Measurements from ENCODE around the gene HIVEP3. TPM values are rescaled to one million over a fixed set of nuclear protein-coding genes. Genes with fewer than 3 reads are reported as not detected.

HIVEP3 gene
- total RNA-seq, 1 donor from 2014 or later, result 38.9 TPM

DNA sequence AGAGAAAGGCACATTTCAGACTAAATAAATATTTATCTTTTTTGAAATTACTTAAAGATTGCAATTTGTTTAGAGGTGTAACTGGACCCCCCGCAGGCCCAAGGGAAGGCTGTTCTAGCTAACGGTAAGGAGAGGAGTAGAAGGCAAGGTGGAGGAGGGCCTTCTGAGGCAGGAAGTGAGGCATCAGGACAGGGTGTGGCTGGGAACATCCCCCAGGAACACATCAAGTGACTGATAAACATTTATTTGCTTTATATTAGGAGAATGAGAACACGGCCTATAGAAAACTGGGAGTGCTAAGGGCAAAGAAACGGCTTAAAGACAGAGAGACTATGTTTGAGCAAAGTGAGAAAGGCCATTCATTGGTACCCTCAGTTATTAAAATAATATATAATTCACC lies 23.2 kb downstream of the HIVEP3 start:
- intact Hi-C loops (cut with micrococcal nuclease), result loop anchor here (10.0 kb wide), 1 partner anchor 569 kb away; the partner anchor contains the start of gene CCDC30

DNA sequence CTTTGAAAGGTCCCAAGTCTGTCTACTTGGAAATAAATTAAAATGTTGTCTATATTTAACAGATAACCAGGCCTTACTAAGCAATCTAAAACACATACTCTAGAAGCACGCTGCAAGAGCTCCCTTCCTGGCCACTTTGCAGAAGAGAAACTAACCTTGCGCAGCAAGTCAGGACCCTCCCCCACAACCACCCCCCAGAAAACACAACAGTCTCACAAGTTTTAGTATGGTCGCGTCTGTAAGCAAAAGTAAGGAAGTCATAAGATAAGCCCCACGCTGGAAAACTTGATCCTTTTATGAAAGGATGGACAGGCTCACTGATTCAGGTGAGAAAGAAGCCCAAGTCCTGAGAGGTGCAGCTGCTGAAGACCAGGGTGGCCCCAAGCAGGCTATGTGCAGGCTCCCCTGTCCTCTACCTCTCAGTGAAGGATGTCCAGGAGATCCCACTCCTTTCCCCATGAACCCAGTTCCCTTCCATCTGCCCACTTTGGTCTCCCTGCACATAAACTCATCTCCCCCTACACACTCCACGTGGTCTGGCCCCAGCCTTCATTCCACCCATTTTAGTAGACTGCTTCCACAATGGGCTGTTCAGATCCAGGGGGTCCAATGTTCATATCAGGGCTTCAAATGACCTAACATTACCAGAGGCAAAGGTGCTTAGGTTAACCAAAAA lies 23.8 kb downstream of the HIVEP3 start:
- intact Hi-C loops (cut with micrococcal nuclease), result loop anchor here (10.0 kb wide), 1 partner anchor 570 kb away; the partner anchor contains the start of gene CCDC30

DNA sequence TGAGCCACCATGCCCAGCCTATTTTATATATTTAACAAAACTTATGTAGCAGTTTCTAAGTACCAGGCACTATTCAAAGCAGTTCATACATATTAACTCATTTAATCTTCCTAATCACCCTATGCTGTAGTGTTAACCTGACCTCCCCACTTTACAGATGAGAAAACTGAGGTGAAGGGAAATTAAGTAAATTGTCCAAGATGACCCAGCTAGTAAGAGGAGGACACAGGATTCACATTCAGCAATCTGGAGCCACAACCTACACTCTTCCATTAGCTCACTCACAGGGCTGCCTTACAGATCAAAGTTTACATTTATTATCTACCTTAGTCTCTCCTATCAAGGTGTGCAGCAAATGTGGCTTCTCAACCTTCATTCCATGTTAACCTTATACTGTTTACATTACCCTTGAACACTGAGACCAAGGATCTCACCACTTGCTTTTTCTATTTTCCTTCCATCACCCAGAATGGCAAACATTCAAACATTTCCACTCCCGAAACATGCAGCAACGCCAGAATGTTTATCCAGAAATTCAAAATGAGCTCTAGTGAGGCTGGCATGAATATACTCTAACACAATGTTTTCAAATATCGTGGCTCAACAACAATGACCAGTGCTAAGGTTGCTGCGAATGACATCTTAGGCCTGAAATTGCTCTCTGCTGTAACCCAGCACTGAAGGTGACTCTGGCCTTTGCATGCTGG lies 24.5 kb downstream of the HIVEP3 start:
- intact Hi-C loops (cut with micrococcal nuclease), result loop anchor here (10.0 kb wide), 1 partner anchor 571 kb away; the partner anchor contains the start of gene CCDC30

DNA sequence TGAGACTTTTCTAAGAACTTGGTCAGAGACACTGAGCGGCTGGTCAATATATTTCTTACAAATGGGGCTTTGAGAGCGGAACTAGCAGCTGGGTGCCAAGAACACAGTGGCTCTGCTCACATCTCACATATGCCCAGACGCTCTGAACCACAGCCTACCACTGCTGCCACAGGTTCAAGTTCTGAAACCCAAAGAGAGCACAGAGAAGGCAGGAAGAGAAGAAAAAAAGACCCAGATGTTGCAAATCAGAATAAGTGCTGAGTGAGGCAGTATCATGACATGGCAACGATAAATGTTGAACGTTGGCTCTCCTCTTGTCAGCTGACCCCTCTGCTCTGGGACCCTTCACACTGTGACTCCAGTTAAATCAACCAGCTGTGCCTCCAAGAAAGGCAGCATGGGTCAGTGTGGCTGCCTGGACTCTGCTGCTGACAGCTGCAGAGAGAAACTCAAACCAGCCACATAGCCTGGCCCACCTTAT lies 26.4 kb downstream of the HIVEP3 start:
- intact Hi-C loops (cut with micrococcal nuclease), result loop anchor here (10.0 kb wide), 1 partner anchor 572 kb away; the partner anchor contains the start of gene CCDC30

DNA sequence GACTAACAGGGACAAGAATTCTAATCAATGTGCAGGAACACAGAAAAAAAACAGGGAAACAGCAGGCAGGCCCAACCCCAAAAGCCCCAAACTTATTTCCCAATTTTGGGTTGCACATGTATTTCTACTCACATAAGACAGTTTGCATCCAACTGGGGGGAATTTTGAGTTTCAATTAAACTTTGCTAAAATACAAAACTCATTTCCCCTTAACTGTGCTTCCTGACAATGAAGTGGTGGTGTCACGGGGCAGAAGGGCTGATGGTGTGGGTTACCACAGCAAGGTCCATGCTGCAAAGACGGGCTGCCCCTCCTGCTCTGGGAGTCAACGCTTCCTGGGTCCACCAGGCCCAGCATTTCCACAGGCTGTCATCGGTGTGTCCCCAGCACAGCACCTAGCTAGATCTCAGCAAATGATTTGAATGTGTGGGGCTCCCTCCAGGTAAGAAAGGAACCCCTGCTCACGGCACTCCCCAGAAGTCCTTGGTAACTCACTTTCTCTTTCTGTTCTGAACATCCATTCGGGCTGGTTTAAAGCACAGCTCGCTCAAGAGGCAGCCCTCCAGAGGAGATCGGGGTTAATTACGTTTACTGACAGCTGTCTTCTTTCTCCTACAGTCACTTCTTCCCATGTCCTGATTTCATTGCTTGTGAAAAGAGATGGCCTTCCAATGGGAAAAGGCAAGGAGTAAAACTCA lies 27.4 kb downstream of the HIVEP3 start:
- intact Hi-C loops (cut with micrococcal nuclease), result loop anchor here (1.0 to 10.0 kb wide), 12 partner anchors 11 to 573 kb away; partner anchors contain the start of gene CCDC30

DNA sequence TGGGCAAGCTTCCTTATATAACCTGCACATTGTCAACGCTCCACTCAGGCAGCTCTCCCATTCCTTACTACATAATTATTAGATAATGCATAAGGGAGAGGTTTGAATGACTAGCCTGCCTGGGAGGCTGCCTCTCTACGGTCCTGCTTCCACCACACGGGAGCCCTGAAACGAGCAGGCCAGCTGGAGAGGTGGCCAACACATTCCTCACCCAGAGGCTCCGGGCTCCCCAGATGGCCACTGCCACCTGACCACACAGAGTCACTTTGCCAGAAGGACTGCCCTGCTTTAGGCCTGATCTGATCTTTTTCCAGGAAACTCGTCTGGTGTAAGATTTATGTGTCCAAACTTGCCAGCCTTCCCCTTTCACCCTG lies 27.9 kb downstream of the HIVEP3 start:
- intact Hi-C loops (cut with micrococcal nuclease), result loop anchor here (1.0 to 10.0 kb wide), 12 partner anchors 11 to 574 kb away; partner anchors contain the start of gene CCDC30

DNA sequence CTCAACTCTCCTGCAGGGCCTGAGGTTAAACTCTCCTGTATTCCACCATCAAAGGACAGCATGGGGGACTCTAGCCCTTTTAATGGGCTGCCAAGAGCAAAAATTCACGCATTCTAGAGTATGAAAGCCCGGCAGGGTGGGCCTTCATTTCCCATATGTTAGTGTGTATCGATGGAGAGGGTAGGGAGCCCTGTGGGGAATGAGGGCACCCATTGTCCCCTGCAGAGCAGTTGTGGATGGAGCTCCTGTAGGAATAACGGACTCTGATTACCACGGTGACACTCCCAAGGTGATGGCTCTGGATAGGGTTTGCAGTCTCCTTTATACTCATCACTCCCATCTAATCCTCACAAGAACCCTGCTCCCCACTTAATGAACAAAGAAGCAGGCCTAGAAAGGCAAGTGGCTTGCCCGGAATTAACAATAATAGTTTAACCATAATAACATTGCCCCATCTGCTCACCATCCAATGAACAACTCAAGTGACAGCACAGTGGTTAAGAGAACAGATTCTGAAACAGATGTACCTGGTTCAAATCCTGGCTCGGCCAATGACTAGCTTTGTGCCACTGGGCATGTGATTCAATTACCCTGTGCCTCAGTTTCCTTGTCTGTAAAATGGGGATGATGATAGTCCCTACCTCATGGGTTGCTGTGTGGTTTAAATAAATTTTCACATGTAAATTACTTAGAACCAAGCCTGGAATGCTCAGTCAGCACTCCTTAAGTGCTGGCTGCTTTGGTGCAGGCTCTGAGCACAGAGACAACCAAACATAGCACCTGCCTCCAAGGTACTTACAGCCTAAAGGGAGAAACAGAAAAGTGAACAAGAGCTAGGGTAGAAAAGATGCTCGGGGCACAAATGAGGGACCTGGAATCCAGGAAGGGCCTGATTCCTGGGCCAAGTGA lies 29.0 kb downstream of the HIVEP3 start:
- intact Hi-C loops (cut with micrococcal nuclease), result loop anchor here (2.0 to 10.0 kb wide), 4 partner anchors 21 to 575 kb away; partner anchors contain the start of gene CCDC30

DNA sequence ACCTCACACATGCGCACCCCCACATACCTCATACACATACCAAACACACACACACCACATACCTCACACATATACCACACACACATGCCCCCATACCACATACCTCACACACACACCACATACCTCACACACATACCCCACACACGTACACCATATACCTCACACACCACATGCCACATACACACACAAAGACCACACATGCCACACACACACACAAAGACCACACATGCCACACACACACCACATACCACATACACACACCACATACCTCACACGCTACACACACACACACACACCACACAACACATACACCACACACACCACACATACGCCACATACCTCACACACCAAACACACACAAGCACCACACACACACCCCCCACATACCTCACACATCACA lies 30.0 kb downstream of the HIVEP3 start:
- intact Hi-C loops (cut with micrococcal nuclease), result no loop called here

DNA sequence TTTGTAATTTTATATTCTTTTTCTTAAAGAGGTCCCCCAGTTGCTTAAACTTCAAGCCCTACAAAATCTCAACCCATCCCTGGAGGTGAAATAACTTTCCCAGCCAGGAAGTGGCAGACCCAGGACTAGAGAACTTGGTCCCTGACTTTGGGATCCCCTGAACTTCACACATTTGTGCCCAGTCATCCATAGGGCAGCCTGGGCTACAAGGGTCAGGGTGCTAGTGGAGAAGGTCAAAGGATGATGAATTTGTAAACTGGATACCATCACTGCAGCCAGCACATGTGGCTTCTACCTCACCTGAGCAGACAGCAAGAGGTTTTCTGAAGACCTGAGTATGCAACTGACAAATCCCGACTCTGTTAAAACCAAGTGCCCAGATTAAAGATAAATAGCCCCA lies 31.4 kb downstream of the HIVEP3 start:
- intact Hi-C loops (cut with micrococcal nuclease), result no loop called here

DNA sequence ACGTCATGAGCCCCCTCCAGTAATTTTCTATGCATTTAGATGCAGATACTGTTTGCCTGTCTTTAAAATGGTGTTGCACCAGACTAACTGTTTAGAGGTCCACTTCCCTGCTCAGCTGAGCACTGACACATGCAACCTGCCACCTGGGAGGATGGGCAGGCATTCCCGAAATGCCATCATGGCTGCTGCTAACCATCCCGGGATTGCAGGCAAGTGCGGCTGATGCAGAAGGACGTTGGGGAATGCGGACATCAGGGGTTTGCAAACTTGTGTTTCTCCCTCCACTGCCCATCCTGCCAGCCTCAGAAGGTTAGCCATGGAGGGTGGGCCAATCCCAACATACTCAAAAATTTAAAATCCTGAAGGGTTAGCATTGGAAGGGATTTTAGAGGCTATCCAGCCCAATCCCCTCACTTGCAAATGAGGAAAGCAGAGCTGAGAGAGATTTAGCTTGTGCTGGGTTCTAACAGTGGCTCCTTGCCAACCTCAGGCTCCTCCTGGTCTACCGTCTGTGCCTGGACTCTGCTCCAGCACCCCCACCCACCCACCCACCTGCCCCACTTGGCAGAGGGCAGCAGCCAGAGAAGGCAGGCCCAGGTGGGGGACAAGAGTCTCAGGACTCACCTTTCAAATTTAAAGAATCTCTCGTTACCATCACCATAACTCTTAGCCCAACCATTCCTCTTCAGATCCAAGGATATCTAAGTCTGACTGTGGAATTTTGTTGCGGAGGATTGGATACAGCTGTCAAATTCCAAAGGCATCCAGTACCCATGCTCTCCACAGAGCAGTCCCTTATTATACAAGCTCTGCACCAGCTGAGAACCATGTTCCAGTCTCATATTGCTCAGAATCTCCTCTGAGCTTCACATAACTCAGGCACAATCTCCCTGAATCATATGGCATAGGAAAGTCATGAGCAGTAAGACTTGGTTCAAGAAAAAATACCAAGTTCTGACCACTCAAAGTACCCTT lies 34.2 kb downstream of the HIVEP3 start:
- intact Hi-C loops (cut with micrococcal nuclease), result no loop called here

DNA sequence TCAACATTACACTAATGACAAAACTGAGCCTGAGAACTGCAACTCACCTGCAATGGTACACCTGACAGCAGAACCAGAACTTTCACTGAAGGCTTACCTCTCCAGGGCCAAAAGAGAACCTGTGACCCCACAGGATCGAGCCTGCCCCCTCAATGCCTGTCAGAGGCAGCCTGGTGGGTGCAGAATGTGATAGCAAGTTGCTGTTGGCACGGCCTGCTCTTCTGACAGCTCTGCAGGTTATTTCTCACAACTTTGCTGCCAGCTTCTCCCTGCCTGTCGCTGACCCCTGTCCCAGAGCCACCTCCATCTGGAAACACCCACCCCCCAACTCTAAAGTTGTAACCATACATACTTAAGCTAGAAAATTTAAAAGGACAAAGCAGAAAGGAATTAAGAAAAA lies 35.2 kb downstream of the HIVEP3 start:
- intact Hi-C loops (cut with micrococcal nuclease), result no loop called here

DNA sequence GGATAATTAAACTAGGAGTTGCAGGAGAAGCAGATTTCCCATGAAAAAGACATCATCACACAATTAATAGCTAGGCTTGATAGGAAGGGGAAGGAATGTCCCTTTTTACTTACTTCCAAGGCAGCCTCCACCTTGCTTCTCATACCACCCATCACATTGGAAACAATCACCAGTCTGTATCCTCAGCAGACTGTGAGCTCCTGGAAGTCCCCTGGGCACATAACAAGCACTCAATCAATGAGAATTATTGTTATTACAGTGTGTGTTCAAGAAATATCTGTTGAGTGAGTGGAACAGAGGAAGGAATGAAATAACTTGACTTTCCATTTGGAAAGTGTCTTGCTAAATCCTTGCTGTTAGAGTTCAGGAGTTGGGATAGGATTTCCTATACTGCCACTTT lies 36.2 kb downstream of the HIVEP3 start:
- intact Hi-C loops (cut with micrococcal nuclease), result no loop called here

DNA sequence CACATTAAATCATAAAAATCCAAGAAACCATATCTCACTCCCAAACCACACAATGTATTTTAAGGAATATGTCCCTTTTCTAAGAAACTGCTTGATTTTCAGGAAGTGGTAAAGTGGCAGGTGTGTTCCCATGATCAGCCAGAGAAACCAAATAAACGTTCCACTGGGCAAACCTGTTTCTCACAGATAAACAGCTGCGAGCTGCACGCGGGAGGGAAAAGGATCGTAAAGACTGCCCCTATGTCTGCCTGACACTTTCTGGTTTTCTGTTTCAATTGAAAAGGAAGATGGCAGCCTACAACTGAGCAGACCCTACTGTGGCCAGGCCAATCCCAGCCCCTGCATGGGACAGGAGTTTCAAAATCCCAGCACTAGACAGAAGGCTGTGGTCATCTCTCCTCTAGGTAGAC lies 36.6 kb downstream of the HIVEP3 start:
- intact Hi-C loops (cut with micrococcal nuclease), result no loop called here

DNA sequence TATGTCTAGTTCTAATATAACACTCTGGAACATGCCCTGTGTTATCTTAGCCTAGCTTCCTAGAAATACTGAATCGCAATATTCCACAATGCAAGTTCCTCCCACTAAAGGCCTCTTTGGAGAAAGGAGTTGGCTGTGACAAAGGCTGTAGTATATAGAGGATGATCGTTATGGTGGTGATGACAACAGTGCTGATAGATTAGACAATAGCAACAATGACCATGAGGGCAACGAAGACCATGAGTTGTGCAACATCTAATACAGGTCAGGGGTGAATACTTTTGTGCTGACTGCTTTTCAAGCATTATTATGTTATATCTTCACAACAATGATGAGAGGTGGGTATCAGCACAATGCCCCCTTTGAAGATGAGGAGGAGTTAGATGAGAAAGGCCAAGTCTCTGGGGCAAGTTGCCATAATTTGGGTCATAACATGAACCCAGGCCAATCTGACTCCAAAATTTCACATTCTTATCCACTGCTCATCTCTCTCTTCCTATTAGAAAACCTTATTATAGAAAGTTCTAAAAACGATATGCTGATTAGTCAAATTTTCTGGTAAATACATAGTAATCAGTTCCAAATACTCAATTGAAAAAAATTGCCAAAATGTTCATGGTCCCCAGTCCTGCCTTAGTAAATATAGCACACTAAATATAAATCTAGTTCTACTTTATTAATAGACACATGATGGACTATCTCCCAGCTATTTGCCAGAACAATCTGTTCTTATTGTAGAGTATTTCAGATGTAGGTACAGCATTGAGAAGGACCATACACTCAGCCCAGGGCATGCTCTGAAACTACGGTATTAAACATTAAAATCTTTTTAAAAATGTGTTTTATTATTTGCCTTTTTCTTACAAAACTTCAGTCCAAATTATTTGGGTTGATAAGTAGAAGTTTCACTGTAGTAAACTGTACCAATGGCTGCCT lies 37.5 kb downstream of the HIVEP3 start:
- intact Hi-C loops (cut with micrococcal nuclease), result no loop called here

DNA sequence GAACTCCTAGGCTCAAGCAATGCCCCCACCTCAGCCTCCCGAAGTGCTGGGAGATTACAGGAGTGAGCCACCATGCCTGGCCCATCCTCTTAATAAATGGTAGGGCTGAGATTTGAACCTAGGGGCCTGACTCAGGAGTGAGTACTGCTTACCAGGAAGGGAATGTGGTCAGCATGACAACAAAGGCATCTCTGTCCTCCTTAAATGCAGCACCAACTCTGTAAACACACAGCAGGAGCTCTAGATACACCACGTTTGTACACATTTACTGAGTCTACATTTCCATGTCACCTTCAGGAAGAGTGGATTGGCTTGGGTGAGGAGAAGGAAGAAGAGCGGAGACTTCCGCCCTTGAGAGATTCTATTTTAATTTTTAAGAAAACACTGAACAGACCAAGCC lies 38.5 kb downstream of the HIVEP3 start:
- intact Hi-C loops (cut with micrococcal nuclease), result no loop called here

DNA sequence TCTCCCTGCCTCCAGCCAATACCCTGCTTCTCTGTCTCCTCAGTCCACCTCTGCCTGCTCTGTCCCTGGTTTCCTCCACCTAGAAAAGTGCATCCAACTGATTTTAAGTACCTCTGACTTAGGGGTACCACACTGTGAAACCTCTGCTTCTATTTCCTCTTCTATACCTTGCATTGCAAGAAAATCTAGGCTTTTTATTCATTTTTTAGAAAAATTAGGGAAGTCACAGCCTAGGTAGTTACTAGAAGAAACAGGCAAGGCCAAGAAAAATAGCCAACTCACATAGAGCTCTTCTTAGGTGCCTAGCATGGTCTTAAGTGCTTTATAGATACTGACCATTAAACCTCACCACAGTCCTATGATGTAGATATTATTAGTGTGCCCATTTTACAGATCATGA lies 39.1 kb downstream of the HIVEP3 start:
- intact Hi-C loops (cut with micrococcal nuclease), result no loop called here

DNA sequence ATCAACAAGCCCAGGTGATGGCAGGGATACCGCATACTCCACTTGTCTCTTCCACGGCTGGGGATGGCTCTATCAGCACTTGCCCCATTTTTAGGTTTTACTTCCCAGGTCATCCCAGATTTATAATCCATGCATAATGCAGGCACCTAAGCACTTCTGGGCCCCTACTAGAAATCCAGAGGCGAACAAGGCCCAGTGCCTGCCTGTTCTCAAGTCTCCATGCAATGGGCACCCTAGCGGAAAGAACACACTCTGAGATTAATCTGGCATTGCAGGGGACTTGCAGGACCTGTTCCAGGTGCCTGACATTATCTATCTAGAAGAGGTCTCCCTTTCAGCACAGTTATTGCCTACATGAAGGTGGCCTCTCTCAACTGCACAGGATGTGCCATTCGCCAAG lies 39.8 kb downstream of the HIVEP3 start:
- intact Hi-C loops (cut with micrococcal nuclease), result no loop called here

DNA sequence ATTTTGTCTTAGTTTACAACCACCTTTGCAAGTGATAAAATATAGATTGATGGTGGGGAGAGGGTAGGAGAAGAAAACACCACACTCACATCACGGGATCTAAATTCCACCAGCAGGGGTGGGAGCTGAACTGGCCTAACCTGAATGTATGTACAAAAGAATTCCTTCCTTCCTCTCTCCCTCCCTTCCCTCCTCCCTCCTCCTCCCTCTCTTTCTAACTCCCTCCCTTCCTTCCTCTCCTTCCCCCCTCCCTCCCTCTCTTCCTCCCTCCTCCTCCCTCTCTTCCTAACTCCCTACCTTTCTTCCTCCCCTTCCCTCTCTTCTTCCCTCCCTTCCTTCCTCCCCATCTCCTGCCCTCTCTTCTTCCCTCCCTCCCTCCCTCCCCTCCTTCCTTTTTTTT lies 40.2 kb downstream of the HIVEP3 start:
- intact Hi-C loops (cut with micrococcal nuclease), result no loop called here

Data from T-helper 1 cell treated with Interleukin-12 subunit alpha and Interleukin-12 subunit beta and Interleukin-4 antibody, amounts not matched to agents 30 ng/mL and 1 ng/mL, for 36 hours (primary cell).